HG02840 (cell line): Measurements from ENCODE around the gene TMEM184C.

Experiments used
- ATAC-seq: cut with Tn5 transposase; IDR thresholded peaks from one replicate; pipeline ENCODE4 v1.9.1; 2021; ENCODE audit warnings: mild to moderate bottlenecking, moderate library complexity, moderate number of reproducible peaks; ENCODE audit not compliant: unreplicated experiment, low FRiP score

The TMEM184C gene

DNA sequence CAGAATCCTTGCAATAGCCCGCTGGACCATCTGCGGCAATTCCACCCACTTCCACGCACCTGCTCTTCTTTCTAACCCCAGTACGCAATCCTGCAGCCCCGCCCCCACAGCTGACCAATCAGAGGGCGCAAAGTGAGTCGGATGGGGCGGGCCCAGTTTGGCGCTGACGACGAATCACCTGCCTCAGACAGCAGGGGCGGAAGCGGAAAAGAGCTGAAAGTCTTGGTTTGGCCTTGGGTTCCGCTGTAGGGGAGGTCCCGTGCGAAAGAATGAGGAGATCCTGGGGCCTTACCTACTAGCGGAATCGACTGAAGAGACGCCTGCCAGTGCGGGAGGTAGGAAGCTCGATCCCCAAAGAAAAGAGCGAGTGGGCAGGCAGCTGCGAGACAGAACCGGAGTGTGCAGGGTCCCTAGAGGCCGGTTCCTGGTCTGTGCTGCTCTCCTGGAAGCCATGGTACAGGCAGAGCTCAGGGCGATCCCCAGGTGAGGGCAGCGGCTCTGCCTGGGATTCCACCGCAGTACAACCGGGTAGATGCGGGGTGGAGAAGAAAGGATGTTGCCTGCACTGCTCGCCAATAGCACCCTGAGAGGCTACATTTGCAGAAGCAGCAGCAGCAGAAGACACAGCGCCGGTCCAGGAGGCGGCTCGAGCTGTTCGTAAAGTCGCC lies at the start of gene TMEM184C:
TSS of gene TMEM184C (plus strand) at position 225 of the 668 bp plus-strand sequence. CDS start 560 bp downstream, outside the sequence.
- peak; percentile 100 for ATAC-seq

GRCh38 chr4:147570616-147571015 lies 46.6 kb upstream of the TMEM184C start:
- no peak for ATAC-seq

GRCh38 chr4:147571036-147571770 lies 46.0 kb upstream of the TMEM184C start:
- ATAC-seq, result no peak

DNA sequence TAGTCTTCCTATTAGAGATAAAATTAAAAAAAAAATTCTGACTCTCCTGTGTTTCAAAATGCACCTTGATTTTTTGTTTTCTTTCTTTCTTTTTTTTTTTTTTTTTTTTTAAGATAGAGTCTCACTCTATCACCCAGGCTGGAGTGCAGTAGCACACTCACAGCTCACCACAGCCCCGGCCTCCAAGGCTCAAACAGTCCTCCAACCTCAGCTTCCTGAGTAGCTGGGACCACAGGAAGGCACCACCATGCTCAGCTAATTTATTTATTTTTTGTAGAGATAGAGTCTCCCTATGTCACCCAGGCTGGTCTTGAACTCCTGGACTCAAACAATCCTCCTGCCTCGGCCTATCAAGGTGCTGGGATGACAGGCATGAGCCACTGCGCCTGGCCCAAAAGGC lies 41.1 kb upstream of the TMEM184C start:
- no peak for ATAC-seq

DNA sequence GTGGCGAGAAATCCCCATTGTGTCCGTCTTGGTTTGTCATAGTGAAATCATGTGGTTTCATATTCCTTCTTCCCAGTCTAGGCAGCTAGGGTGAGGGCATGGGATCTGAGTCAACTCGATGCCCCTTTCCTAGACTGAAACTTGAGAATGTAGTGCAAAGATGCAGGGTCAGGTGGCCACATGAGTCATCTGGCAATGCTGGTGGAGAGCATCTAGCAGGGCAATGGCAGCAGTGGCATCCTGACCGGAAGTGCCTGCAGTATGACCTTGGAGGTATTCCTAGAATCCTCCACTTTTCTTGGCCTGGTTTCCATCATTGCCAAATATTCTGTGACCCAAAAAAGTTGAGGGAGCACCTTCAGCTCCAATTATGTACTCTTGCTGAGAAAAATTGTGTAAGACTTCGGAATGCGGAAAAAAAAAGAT lies 39.1 kb upstream of the TMEM184C start:
- no peak for ATAC-seq

DNA sequence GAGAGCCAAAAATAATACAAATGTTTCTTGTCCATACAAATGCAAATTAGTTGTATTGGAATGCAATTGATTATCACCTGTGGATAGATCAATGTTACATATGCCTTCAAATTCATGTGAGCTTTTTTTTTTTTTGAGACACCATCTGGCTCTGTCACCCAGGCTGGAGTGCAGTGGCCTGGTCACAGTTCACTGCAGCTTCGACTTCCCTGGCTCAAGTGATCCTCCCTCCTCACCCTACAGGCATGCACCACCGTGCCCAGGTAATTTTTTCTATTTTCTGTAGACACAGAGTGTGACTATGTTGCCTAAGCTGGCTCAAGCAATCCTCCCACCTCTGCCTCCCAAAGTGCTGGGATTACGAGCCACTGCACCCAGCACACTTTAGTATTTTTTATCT lies 38.6 kb upstream of the TMEM184C start:
- no peak for ATAC-seq

DNA sequence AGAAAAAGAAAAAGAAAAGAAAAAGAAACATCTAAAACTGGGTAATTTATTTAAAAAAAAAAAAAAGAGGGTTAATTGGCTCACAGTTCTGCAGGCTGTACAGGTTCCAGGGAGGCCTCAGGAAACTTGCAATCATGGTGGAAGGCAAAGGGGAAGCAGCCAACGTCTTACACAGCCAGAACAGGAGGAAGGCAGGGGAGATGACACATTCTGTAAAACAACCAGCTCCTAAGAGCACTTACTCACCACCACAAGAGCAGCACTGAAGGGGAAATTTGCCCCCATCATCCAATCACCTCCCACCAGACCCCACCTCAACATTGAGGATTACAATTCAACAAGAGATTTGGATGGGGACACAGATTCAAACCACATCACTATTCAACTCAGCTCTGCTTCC lies 36.8 kb upstream of the TMEM184C start:
- ATAC-seq, result no peak

DNA sequence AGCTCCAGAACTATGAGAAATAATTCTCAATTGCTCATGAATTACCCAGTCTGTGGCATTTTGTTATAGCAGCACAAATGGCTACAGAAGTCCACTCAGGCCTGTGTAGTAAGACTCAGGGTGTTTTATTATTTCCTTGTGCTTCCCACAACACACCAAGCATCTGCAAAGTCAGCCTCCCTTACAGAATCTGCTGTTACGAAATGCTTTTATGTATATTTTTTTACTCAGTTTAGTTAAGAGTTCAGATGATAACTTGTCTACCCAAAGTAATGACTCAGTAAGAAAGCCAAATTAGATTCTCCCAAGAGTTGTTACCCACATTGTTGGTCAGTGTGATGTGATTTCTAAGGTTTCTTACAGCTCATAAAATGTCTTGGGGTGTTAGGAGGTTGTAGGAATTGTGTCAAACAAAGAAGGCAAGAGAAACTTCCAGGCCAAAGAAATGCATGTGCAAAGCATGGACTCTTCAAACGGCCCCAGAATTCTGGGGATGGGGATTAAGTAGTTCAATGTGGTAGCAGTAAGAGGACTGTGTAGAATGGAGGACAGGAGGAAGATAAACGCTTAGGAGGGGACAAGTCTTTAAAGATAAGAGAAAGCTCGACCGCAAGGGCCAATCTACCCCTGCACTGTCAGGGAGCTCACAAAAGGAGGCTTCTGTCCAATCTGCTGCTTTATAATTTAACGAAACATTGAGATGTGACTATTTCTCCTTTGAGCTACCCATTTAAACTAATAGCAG lies 35.4 kb upstream of the TMEM184C start:
- ATAC-seq, result no peak

DNA sequence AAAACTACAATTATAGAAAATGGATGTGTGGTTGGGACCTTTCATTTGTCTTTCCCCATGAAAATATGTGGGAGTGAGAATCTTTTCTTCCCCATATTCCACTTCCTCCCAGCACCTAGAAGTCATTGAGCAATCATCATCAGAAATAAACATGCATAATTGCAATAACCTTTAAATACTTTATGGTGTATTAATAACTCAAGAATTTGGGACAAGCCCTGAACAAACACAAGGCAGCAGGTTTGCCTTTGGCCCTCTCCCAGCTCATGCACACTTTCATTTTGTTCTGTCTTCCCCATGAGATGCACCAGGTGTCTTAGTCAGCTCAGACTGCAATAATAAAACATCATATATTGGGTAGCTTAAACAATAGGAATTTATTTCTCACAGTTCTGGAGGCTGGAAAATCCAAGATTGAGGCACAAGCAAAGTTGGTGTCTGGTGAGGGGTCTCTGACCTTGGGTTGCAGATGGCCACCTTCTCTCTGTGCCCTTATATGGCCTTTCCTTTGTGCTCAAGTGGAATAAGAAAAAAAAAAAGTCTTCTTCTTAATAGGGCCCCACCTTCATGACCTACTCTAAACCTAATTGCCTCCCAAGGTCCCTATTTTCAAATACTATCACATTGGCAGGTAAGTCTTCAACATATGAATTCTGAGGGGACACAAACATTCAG lies 34.7 kb upstream of the TMEM184C start:
- no peak for ATAC-seq

DNA sequence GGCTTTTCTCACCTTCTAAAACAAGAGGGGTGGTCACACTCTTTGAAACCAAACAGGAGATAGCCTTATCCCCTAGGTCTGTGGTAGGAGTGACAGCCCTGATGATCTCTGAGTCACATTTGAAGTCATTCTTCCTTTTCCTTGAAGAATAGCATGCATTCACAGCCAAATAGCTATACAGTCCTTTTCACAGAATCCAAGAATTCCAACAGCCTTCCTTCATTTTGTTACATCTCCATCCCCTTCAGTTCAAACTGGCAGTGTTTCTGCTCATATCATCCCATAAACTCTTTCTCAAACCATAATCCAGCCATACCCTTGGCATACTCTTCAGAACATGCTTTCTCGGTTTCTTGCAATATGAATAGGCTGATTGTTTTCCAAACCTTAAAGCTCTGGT lies 33.3 kb upstream of the TMEM184C start:
- ATAC-seq, result no peak

DNA sequence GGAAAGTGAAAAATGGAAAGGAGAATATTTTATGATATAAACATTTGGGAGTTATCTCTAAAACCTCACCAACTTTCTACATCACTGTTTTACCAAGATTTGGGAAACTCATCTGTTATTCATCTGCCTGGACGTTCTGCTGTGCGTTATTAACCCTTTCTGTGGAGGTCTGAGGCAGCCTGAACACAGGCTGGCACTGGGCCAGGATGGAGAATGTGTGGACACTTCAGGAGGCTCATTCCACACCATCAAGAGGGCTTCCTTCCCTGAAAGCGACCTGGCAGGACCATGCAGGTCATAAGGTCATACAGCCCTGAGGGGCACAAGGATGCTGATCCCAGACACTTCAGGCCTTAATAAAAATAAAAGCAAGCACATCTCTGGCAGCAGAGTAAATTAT lies 31.2 kb upstream of the TMEM184C start:
- ATAC-seq, result no peak

DNA sequence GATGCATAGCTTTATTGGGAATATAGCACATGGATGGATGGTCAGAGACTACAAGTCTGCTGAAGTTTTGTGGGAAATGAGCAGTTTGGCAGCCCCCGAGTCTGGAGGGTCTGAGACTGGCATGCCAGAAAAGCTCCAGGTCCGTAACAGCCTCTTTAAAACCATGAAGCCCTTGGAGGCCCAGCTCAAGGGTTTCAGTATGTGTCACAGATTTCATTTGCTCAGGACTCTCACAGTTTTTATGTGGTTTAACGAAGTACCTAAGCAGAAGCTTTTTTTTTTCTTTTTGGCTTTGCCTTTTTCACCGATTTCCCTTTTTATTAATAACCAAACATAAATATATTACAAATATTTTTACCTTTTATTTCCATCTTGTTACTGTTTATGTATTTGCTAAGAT lies 30.6 kb upstream of the TMEM184C start:
- no peak for ATAC-seq

- no peak for ATAC-seq
Observed at GRCh38 chr4:147587041-147587440, 30.2 kb upstream of the TMEM184C start.

DNA sequence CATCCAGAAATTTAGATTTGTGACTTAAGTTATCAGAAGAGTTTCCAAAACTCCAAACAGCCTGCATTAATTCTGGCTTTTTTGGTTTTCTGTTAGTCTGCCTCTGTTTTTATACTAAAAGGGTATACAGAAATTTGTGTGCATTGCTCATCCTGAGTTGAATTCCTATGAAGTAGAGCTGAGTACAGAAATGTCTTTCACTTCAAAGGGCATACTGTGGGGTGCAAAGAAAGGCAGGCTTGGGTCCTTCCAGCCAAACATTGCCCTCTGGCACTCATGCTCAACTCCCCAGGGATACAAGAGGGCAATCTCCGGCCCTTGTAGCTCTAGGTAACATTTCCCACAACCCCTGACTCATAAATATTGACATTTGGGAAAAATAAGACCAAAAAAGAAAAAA lies 27.6 kb upstream of the TMEM184C start:
- no peak for ATAC-seq

DNA sequence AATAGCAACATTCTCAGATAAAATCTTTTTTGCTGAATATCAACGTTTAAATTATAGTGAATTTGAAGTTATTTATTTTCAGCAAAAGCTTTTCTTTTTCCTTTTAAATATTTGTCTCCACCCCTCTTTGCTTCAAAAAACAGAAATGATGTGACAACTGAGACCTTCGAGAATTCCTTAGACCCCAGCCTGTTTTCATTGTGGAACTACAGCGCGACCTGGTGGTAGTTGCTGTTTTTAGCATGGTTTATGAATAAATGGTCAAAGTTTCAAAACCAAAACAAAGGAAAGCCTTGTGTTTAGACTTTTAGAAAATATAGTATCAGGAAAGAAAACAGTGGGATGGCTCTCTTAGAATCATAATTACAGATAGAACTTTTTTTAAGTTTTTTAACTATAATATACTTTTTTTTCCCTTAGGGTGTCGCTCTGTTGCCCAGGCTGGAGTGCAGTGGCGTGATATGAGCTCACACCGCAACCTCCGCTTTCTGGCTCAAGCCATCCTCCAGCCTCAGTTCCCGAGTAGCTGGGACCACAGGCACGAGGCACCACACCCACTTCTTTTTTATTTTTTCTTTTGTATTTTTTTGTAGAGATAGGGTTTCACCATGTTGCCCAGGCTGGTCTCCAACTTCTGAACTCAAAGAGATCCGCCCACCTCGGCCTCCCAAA lies 26.8 kb upstream of the TMEM184C start:
- ATAC-seq, result no peak

DNA sequence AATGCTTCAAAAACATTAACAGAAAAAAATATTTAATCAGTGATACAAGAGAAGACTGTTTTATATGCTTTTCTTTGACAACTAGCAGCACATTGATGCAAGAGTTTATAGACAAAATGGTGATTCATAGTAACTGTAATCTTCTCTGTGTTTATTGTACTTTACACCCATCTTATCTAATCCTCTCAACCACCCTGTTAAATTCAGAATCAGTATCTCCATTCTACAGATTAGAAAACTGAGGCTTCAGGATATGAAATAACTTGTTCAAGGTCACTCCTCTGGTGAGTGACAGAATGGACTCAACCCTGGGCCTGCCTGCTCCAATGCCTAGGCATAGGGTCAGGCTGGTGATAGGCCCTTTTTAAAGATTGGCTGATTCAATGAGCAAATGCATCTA lies 26.1 kb upstream of the TMEM184C start:
- ATAC-seq, result no peak

- ATAC-seq, result no peak
Observed at GRCh38 chr4:147594107-147594506, 23.1 kb upstream of the TMEM184C start.

DNA sequence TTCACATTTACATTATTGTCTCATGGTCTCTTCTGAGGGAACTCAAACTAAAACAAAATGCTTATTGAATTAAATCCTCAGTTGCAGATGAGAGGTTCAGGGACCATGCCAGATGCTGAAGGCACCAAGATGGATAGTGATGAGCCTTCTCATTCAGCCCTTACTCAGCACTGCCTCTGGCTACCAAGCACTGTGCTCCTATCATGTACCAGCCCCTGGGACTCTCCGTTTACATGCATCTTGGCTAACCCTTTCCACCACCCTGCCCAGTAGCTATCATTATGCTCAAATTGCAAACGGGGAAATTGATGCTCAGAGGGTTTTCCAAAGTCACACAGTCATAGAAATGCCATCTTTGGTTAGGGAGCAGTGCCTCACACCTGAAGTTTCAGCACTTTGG lies 22.6 kb upstream of the TMEM184C start:
- ATAC-seq, result no peak

- no peak for ATAC-seq
Observed at GRCh38 chr4:147596377-147596776, 20.8 kb upstream of the TMEM184C start.

DNA sequence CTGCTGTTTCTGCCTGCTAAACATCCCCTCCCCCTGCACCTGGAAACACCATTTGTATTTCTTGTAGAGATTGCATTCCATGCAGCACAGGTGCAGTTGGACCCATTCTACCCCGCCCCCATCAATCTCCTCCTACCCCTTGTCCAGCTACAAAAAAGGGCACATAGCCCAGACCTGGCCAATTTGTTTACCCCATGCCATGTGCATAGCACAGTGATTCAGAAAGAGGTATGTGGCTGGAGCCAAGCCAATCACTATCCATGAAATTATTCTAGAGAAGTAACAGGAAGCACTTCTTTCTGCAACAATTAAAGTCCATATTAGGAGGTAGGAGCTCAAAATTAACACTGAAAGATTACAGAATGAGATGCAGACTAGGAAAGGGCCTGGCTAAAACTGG lies 20.2 kb upstream of the TMEM184C start:
- ATAC-seq, result no peak
